ENCODE measurements around the gene FN3KRP. TPM values are rescaled to one million over a fixed set of nuclear protein-coding genes. Genes with fewer than 3 reads are reported as not detected.

FN3KRP gene
- total and polyA plus RNA-seq, 12 donors = 6.8 to 41.2 (median 25.4) TPM

GRCh38 chr17:82690786-82691489 is 25.6 kb upstream of the FN3KRP start:
- Histone ChIP-seq H3K27me3 (no peaks in the 10 kb centered on the region), H3K9me3 (replicated peaks in 1 of 3) (peaks cover 0 to 8% (median 0%) of the 10 kb centered on the region in 3 donors), H3K4me1 (replicated peaks in 1 of 2) (peaks cover 0 to 8% of the 10 kb centered on the region in 2 donors), H3K4me3 (no peak overlapping the region), H3K27ac (no peak overlapping the region), H3K36me3 (replicated peaks in 1 of 2) (no peaks in the 10 kb centered on the region)
- intact Hi-C loops (cut with DNase I) = no loop called here
- DNase-seq = no peak
- no peak for TF ChIP-seq CTCF (IDR thresholded peaks at IDR 0.05)
- no peak for TF ChIP-seq POLR2A (IDR thresholded peaks at IDR 0.05)
- WGBS, 4 donors = 80 to 89% (median 83%) methylated on average over 18 of the region's 18 CpGs

- WGBS, 4 donors = 93 to 94% (median 94%) methylated on average over 9 to 14 of the region's 17 CpGs
- peaks cover 0 to 8% (median 0%) of the 10 kb centered on the region in 3 donors for H3K9me3 ChIP-seq (replicated peaks in 1 of 3)
- intact Hi-C loops (cut with DNase I) = no loop called here
- H3K27me3 ChIP-seq = no peaks in the 10 kb centered on the region
- H3K4me1 ChIP-seq (replicated peaks in 1 of 2) = peaks cover 0 to 8% of the 10 kb centered on the region in 2 donors
- no peak overlapping the region for H3K4me3 ChIP-seq
- DNase-seq = no peak
- H3K27ac ChIP-seq = no peak overlapping the region
- H3K36me3 ChIP-seq (replicated peaks in 1 of 2) = no peaks in the 10 kb centered on the region
- TF ChIP-seq CTCF (IDR thresholded peaks at IDR 0.05) (no peak), POLR2A (IDR thresholded peaks at IDR 0.05) (no peak)
Measured at GRCh38 chr17:82691714-82692113, 24.8 kb upstream of the FN3KRP start.

- whole genome bisulfite sequencing, 4 donors = 83 to 92% (median 88%) methylated on average over 11 to 16 of the region's 16 CpGs; no CpG with 5 or more reads in 1 of the 4 donors
- TF ChIP-seq POLR2A (IDR thresholded peaks at IDR 0.05) (no peak), CTCF (IDR thresholded peaks at IDR 0.05) (no peak)
- Histone ChIP-seq H3K27ac (no peak overlapping the region), H3K36me3 (replicated peaks in 1 of 2) (no peaks in the 10 kb centered on the region), H3K4me1 (replicated peaks in 1 of 2) (peaks cover under 1 to 6% of the 10 kb centered on the region in 2 donors), H3K27me3 (no peaks in the 10 kb centered on the region), H3K9me3 (replicated peaks in 1 of 3) (peaks cover 0 to 8% (median 0%) of the 10 kb centered on the region in 3 donors), H3K4me3 (no peak overlapping the region)
- intact Hi-C loops (cut with DNase I) = no loop called here
- DNase-seq = no peak
Measured at GRCh38 chr17:82692268-82692667, 24.2 kb upstream of the FN3KRP start.

GRCh38 chr17:82693168-82693867 is 23.2 kb upstream of the FN3KRP start:
- 94 to 96% (median 95%) methylated on average over 19 to 22 of the region's 22 CpGs for WGBS, 4 donors
- TF ChIP-seq POLR2A (IDR thresholded peaks at IDR 0.05) = no peak
- no peak for TF ChIP-seq CTCF (IDR thresholded peaks at IDR 0.05)
- no peak for DNase-seq

More at GRCh38 chr17:82693168-82693867, 23.2 kb upstream of the FN3KRP start:
- H3K4me3 ChIP-seq = no peak overlapping the region
- no peaks in the 10 kb centered on the region for H3K27me3 ChIP-seq
- peaks cover 0 to 8% (median 0%) of the 10 kb centered on the region in 3 donors for H3K9me3 ChIP-seq (replicated peaks in 1 of 3)
- no peaks in the 10 kb centered on the region for H3K36me3 ChIP-seq (replicated peaks in 1 of 2)
- intact Hi-C loops (cut with DNase I) = no loop called here
- H3K4me1 ChIP-seq (replicated peaks in 1 of 2) = peaks cover 8 to 11% of the 10 kb centered on the region in 2 donors
- no peak overlapping the region for H3K27ac ChIP-seq

Data from adrenal gland (tissue), 12 donors.